ENCODE results near the gene ZSCAN4.

Gene ZSCAN4, protein sequence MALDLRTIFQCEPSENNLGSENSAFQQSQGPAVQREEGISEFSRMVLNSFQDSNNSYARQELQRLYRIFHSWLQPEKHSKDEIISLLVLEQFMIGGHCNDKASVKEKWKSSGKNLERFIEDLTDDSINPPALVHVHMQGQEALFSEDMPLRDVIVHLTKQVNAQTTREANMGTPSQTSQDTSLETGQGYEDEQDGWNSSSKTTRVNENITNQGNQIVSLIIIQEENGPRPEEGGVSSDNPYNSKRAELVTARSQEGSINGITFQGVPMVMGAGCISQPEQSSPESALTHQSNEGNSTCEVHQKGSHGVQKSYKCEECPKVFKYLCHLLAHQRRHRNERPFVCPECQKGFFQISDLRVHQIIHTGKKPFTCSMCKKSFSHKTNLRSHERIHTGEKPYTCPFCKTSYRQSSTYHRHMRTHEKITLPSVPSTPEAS

DNA sequence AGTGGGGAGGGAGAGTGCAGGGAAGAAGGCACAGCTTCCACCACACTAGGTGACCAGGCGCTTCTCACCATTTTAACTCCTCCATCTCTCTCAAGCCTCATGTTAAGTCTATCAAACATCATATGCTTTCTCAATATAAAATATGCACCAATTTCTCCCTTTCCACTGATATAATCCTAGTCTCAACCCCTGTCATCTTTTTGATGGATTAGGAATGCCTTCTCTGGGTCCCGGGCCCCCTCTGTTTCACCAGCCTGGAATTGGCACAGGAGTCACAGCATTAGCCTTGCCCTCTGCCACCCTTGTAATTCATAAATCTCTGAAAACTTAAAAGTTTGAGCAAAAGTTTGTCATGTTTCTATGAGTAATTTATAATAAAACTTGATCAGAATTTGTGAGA, at the start of gene ZSCAN4:
Gene ZSCAN4, plus strand, starts transcription at position 301 of the 400 bp plus-strand sequence. CDS start 7,211 bp downstream, outside the sequence.
- no peak for DNase-seq (ENCODE audit: low read depth)

DNA sequence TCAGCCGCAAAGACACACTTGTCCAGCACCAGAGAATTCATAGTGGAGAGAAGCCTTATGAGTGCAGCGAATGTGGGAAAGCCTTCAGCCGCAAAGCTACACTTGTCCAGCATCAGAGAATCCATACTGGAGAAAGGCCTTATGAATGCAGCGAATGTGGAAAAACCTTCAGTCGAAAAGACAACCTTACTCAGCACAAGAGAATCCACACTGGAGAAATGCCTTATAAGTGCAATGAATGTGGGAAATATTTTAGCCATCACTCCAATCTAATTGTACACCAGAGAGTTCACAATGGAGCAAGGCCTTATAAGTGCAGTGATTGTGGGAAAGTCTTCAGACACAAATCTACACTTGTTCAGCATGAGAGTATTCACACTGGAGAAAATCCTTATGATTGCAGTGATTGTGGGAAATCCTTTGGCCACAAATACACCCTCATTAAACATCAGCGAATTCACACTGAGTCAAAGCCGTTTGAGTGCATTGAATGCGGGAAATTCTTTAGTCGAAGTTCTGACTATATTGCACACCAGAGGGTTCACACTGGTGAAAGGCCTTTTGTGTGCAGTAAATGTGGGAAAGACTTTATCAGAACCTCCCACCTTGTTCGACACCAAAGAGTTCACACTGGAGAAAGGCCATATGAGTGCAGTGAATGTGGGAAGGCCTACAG, 47.9 kb upstream of the ZSCAN4 start:
- DNase-seq (ENCODE audit: low read depth), result peak; percentile 9

DNA sequence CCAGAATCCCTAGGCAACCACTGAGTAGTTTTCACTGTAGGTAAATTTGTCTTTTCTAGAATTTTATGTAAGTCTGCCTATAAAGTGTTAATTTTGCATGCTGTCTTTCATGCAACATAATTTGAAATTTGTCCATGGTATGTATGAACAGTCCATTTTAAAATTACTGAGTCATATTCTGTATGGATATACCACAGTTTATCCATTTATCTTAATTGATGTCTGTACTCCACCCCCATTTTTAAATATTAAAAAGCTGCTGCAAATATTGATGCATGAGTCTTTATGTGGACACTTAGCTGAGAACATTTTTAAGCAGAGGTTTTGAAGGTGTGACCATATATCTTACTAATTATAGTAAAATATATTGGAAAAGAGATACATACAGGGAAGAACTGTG, 45.6 kb upstream of the ZSCAN4 start:
- DNase-seq (ENCODE audit: low read depth), result no peak

DNA sequence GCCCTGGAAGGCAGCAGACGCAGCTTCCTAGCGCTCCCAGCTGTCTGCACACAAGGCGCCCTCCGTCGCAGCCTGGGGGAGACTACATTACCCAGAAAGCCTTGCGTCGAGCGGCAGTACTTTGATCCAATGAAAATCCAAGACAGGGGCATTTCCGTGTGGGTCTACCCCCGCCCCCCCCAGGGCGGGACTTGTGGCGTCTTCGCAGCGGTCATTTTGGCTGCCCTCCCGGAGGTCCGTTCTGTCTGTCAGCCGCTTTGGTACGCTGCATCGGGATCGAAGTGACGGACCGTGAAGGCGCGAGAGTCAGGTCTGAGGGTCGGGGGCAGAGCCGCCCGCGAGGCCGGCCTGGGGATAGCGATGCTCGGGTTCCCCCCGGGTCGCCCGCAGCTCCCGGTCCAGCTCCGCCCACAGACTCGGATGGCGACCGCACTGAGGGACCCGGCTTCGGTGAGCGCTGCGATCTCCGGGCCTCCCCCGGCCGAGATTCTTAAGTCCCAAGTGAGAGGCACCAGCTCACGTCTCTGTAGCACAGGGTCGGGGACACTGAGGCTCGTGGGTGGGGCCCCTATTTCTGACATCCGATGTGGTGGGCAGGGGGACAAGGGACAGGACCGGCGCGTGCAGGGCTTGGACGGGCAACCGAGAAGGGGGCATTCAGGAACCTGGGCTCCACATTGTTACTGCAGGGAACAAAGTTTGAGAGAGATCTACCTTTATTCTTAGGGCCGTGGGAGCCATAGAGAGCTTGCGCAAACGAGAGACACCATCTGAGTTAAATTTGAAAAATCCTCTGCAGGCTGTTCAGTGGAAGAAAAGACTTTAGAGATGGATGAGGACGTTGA, 35.5 kb upstream of the ZSCAN4 start, which contains the start of gene ZNF211:
Gene ZNF211, plus strand, starts transcription at position 182 of the 845 bp plus-strand sequence. Its CDS starts 179 bp downstream, at position 361.
- peak; percentile 95 for DNase-seq (ENCODE audit: low read depth)

DNA sequence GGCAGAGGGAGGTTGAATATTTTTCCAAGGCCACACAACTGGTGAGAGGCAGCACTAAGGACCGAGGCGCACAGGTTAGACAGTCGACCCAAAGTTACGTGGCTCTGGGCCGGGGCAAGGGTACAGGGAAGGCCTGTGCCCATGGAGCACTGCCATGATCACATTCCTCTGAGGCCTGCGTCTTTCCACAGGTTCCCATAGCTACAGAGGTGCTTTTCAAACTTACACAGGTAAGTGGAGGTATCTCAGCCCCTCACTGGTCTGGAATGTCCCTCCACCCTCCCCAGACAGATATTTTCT, 35.0 kb upstream of the ZSCAN4 start:
- DNase-seq (ENCODE audit: low read depth), result no peak

DNA sequence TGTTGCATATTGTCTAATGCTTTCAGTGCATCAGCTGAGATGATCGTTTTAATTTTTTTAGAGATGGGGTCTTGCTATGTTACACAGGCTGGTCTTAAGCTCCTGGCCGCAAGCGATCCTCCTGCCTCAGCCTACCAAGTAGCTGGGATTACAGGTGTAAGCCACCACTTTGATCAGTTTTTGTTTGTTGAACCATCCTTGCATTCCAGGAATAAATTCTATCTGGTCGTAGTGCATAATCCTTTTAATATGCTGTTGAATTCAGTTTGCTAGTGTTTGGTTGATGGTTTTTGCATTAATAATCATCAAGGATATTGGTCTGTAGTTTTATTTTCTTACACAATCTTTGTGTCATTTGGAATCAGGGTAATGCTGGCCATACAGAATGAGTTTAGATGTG, 31.4 kb upstream of the ZSCAN4 start:
- no peak for DNase-seq (ENCODE audit: low read depth)

DNA sequence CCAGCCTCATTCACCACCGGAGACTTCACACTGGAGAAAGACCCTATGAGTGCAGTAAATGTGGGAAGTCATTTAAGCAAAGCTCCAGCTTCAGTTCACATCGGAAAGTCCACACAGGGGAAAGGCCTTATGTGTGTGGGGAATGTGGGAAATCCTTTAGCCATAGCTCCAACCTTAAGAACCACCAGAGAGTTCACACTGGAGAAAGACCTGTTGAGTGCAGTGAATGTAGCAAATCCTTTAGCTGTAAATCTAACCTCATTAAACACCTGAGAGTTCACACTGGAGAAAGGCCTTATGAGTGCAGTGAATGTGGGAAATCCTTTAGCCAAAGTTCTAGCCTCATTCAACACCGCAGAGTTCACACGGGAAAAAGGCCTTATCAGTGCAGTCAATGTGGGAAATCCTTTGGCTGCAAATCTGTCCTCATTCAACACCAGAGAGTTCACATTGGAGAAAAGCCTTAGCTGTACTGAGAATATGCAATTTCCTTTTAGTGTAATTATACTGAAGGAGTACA, 27.0 kb upstream of the ZSCAN4 start:
- DNase-seq (ENCODE audit: low read depth), result no peak

DNA sequence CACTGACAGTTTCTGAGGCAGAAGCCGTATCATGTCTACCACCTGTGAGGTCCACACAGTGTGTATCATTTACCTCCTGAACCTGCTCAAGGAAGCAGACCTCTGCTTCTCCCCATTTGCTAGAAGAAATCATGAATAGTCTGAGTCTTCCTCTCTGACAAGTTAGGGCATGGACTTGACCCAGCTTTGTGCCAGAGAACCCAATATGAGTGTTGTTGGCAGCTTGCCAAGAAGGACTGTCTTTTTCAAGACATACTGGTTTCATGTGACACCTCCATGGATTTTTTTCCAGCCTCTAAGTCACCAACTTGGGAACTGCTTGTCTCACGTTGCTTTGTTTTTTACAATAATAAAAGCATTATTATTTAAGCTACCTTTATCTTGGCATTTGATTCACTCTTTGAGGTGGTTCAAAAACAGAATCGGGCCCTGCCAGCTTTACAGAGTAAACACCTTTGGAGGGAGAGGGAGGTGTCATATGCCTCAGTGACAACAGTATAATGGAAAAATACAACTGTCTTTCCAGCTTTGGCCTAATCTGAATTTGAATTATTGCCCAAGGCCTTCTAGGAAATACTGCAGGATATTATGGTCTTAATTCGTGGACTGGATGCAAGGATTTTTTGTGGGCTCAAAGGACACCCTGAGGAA, 26.2 kb upstream of the ZSCAN4 start:
- DNase-seq (ENCODE audit: low read depth), result no peak

DNA sequence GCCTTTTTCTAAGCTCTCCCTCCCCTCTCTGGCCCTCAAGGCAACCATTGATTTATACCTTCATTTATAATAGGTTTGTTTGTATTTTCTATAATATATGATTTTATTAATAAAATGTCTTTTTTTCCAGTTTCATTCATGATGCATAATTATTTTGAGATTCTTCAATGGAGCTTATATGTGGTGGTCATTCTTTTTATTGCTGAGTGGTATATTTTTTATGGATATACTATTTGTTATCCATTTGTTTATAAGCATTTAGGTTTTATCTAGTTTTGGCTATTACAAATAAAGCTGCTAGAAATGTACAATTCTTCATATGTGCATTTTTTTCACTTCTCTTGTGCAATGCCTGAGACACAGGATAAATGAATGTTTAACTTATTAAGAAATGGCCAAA, 25.0 kb upstream of the ZSCAN4 start:
- no peak for DNase-seq (ENCODE audit: low read depth)

DNA sequence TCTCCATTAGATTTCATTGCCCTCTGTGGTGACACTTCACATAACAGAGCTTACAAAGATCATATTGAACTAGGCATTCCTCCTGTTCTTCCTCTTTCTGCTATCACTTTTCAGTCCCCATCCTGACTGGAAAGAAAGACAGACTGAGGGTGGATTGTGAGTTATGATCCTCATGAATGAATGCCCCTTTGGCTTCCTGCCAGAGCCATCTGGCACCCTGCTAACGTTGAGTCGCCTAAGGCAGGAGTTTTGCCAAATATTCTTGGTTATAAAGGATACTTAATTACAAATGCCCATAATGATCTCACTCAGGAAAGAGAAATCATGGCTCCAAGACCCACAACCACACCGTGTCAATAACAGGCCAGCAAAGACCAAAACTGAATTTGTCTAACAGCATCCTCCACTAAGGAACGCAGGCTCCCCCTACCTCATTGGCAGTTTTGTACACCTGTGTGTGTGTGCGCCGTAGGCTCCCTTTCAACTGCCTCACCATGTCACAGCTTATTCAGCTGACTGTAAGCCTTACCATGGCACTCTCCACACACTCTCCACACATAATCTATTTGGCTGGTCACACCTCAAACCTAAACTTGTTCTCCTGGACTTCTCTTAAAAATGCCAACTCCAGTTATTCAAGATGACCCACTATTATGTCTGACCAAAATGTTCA, 20.3 kb upstream of the ZSCAN4 start:
- no peak for DNase-seq (ENCODE audit: low read depth)

DNA sequence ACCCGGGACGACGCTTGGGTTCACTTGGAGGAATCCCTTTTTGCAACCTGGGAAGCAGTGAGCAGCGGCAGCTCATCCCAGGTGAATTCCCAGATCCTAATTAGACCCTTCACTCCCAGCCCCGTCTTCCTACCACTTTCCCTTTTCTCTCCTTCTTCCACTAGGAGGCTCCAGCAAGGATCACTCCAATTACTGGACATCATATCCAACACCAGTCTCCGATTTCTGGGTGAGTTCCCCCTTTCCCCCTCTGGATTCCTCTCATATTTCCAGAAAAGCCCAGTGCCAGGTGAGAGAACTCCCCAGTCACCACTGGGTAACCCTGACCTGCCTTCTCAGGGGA, 17.1 kb upstream of the ZSCAN4 start:
- DNase-seq (ENCODE audit: low read depth), result no peak

DNA sequence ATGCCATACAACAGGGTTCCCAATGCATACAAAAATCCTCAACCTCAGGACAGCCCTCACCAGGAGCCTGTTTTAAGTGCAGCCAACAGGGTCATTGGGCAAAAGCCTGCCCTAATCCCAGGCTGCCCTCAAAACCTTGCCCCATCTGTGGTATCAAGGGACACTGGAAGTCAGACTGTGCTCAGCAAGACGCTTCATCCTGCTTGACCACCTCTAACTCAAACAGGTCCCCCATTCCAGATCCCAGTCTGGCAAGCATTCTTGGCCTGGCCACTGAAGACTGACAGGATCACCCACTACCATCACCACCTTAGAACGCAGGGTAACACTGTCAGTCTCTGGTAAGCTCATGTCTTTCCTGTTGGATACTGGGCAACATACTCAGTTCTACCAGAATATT, 15.0 kb upstream of the ZSCAN4 start:
- DNase-seq (ENCODE audit: low read depth), result no peak

DNA sequence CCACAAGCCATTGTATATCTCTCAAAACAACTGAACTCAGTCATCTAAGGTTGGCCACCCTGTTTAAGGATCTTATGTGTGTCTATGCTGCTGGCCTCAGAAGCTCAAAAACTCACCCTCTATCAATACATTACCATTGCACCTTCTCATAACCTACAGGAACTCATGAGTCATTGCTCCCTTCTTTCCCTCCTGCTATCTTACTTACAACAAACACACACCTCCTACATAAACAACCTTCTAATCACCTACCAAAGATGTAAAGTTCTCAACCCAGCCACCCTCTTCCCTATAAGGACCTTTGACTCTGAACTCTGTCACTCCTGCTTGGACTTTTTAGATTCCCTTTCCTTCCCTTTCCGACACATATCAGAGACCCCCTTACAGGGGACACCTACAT, 13.3 kb upstream of the ZSCAN4 start:
- DNase-seq (ENCODE audit: low read depth), result no peak

DNA sequence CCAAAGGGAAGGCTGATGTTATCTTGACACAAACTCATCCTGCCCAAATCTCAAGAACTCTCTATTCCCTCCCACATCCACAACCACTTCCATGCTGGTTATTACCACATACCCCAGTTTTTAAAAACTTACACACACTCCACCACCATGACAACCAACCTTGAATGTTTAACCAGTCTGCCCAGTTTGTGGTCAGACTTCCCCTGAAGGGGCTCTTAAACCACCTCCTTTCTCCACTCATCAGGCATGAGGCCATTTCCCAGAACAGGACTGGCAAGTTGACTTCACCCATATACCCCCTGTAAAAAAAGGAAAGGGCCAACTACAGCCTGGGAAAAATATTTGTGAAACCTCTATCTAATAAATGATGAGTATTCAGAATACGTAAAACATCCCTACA, 12.4 kb upstream of the ZSCAN4 start:
- no peak for DNase-seq (ENCODE audit: low read depth)

DNA sequence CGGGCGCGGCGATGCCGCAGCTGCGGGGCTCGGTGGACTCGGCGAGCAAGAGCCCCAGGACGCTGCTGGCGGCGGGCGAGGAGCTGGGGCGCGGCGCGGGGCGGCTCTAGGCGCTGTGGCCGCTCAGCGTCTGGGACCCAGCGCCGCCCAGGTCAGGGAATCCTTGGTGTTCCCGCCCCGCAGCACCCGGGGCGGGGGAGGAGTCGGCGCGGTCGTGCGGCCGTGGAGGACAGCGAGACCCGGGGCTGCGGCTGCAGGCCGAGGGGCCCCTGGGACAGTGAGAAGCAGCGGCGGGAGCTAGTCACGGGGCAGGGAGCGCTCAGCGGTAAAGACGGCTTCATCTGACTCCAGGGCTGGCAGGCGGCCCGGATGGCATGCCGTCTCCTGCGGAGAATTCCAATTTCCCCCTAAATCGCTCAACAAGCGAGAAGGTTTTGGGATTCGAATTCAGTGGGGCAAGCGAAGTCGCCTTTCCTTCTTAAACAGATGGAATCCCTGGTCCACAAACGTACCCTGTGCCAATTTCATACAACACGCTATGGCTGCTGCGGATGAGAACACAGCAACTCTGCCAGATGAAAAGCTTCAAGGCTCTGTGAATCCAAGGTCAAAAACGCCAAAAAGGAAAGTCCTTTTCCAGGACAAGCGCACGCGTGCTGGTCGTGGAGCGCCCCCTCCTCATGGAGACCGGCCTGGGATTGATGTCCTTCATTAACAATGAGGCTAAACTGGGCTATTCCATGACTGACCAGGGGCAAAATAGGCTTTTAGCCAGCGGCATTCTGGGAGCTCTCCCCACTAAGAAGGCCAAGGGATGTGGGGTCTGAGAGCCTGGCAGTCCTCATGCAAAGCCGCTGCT, 4.2 kb upstream of the ZSCAN4 start:
- DNase-seq (ENCODE audit: low read depth), result peak; percentile 63

DNA sequence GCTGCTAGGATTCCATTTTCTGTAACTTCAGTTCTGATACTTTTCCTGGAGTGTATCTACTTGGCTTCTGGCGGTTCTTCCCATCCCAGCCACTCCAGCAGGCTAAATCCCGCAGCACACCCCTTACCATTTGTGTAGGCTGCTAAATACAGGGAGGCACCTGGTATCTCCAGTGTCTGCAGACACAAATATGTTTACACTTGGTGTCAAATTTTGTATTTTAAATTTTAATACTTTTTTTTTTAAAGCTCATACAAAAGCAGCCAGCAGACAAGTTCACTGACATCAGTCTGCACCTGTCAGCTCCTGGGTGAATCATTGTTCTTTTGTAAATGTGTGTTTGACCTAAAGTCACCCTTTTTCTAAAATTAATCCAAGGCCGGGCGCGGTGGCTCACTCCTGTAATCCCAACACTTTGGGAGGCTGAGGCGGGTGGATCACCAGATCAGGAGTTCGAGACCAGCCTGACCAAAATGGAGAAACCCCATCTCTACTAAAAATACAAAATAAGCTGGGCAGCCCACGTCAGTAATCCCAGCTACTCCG, 3.4 kb upstream of the ZSCAN4 start:
- no peak for DNase-seq (ENCODE audit: low read depth)

DNA sequence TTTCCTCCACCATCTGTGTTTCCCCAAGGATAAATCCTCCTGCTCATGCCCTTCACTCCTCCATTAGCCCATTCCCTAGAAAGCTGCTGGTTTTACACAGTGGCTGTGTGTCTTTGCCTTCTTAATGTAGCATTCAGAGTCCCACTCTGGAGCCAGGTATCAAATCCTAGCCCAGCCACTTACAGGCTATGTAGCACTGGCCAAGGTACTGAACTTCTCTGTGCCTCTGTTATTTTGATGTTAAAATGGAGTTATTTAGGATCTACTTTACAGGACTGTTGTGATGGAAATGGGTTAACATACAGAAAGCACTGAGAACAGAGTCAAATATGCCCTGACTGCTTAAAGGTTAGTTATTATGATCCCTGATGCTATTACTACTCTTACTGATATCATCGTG, 1.5 kb upstream of the ZSCAN4 start:
- no peak for DNase-seq (ENCODE audit: low read depth)

DNA sequence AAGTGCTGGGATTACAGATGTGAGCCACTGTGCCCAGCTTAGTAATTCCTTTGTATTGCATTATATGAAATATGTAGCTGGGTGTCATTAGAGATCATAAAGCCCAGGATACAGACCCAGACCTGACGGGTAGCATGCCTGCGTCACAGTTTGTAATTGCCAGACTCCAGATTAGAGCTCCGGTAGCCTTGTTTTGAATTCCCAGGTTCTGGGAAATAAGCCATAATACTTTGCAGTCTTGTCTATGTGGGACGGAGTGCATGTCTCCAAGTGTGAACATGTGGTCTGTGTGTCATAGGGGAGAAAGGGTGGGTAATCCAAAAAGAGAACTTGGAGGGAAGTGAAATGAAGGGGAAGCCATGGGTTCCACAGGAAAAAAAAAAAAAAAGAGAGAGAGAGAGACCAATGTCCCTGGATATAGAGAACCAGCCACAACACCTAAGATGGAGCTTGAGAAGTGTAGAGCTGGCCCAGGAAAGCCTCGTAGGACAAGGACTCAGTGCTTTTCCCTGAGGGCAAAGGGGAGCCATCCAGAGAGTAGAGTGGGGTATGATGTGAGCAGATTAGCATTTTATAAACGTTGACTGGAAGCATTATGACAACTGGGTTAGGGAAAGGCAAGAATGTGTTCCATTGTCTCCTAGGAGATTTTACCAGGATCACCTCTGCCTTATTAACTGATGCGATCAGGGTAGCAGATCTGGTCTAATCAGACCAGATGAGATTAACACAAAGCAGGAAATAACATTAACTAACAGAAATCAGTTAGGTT, 2.6 kb downstream of the ZSCAN4 start:
- DNase-seq (ENCODE audit: low read depth), result no peak

DNA sequence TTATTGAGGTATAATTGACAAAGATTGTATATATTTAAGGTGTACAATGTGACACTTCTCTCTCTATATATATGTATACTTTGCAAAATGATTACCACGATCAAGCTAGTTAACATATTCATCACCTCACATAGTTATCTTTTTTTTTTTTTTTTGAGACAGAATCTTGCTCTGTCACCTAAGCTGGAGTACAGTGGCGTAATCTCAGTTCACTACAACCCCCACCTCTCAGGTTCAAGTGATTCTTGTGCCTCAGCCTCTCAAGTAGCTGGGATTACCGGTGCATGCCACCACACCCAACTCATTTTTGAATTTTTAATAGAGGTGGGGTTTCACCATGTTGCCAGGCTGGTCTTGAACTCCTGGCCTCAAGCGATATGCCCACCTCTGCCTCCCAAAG, 3.7 kb downstream of the ZSCAN4 start:
- no peak for DNase-seq (ENCODE audit: low read depth)
